ENCODE results near the gene NOX5. TPM values are rescaled to one million over a fixed set of nuclear protein-coding genes. Genes with fewer than 3 reads are reported as not detected.

Gene NOX5
- total RNA-seq, 1 donor from 2014 or later: not detected

DNA sequence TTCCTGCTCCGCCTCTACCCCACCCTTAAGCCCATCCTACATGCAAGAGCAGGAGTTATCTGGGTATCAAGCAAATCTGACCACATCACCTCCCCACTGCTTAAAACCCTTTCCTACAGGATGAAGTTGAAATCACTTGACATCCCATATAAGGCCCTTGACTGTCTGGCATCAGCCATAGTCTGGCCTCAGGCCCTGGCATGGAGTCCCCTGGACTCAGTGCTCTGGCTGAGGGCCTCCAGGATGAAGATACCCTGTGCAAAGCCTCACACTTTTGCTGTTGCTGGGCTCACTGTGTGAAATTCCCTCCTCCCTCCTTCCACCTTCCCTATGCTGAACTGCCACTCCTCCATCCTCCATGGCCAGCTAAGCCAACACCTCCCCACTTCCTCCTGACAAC is 80.8 kb downstream of the NOX5 start:
- TF ChIP-seq, protein P1, sequence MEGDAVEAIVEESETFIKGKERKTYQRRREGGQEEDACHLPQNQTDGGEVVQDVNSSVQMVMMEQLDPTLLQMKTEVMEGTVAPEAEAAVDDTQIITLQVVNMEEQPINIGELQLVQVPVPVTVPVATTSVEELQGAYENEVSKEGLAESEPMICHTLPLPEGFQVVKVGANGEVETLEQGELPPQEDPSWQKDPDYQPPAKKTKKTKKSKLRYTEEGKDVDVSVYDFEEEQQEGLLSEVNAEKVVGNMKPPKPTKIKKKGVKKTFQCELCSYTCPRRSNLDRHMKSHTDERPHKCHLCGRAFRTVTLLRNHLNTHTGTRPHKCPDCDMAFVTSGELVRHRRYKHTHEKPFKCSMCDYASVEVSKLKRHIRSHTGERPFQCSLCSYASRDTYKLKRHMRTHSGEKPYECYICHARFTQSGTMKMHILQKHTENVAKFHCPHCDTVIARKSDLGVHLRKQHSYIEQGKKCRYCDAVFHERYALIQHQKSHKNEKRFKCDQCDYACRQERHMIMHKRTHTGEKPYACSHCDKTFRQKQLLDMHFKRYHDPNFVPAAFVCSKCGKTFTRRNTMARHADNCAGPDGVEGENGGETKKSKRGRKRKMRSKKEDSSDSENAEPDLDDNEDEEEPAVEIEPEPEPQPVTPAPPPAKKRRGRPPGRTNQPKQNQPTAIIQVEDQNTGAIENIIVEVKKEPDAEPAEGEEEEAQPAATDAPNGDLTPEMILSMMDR (IDR thresholded peaks at IDR 0.05; ENCODE audit: borderline replicate concordance): no peak
- Histone ChIP-seq H3K4me3 (no peak overlapping the region), H3K9me3 (replicated peaks) (no peaks in the 10 kb centered on the region), H3K36me3 (no peaks in the 10 kb centered on the region), H3K27me3 (ENCODE audit: low read depth) (no peaks in the 10 kb centered on the region), H3K4me1 (peaks cover 27% of the 10 kb centered on the region), H3K27ac (replicated peaks) (peak overlapping the region; percentile 1)
- intact Hi-C loops (cut with micrococcal nuclease): no loop called here
- DNase-seq: peak; percentile 20

DNA sequence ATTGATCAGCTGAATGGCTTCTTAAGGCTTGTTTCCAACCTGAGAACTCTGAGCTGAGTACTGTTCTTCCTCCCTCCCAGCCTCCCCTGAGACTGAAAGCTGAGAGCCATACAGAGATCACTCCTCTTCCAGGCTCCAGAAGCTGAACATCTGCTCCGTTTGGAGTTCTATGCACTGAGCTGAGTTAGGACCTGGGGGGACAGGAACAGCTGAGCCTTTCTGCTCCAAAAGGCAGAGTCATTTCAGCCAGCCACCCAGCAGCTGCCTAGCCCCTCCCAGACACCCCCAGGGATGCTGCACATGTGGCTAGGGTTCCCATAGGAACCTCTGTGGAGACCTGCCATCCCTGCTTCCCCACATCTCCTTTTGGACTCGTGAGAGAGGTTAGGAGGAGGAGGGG is 81.7 kb downstream of the NOX5 start:
- Histone ChIP-seq H3K27ac (replicated peaks) (peak overlapping the region; percentile 38), H3K27me3 (ENCODE audit: low read depth) (no peaks in the 10 kb centered on the region), H3K4me1 (peaks cover 27% of the 10 kb centered on the region), H3K4me3 (no peak overlapping the region), H3K36me3 (no peaks in the 10 kb centered on the region), H3K9me3 (replicated peaks) (no peaks in the 10 kb centered on the region)
- peak; percentile 44 for DNase-seq
- intact Hi-C loops (cut with micrococcal nuclease): no loop called here
- TF ChIP-seq, protein P1 (IDR thresholded peaks at IDR 0.05; ENCODE audit: borderline replicate concordance): no peak

DNA sequence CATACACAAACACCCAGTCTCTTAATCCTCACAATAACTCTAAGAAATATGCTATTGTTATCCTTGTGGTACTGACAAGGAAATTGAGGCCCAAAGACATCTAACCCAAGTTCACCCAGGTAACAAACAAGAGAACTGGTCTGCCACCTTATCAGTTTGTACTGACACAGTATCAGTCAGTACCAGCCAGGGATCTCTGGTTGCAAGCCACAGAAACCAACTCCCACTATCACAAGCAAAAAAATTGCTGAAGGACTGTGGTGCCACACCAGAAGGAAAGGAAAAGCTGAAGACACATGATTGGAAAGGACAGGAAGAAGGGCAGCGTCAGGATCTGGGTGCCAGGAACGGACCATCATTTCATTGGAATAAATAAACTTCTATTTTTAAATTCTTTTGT is 82.1 kb downstream of the NOX5 start:
- TF ChIP-seq, protein P1 (IDR thresholded peaks at IDR 0.05; ENCODE audit: borderline replicate concordance): no peak
- Histone ChIP-seq H3K27ac (replicated peaks) (peak overlapping the region; percentile 38), H3K4me1 (peaks cover 27% of the 10 kb centered on the region)

DNA sequence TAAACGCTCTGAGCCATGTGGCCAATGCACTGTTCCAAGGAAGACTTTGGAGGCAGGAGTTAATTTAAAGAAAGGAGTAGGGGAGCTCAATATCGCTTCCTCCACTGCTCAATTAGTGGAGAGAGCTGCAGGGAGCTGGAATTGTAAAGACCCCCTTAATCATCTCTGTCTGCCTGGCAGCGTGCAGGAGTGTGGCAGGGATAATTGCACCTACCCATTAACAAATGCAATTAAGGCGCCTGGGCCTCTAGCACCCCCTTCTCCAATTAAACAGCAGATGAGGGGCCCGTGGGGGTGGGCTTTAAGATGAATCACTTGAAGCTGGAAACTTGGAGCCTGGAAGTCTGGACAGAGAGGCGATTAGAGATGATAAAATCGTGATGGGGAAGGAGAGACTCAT is 84.3 kb downstream of the NOX5 start:
- Histone ChIP-seq H3K9me3 (replicated peaks) (no peaks in the 10 kb centered on the region), H3K27me3 (ENCODE audit: low read depth) (no peaks in the 10 kb centered on the region), H3K4me3 (no peak overlapping the region), H3K4me1 (peaks cover 24% of the 10 kb centered on the region), H3K36me3 (no peaks in the 10 kb centered on the region), H3K27ac (replicated peaks) (no peak overlapping the region)
- TF ChIP-seq, protein P1 (IDR thresholded peaks at IDR 0.05; ENCODE audit: borderline replicate concordance): no peak
- intact Hi-C loops (cut with micrococcal nuclease): no loop called here
- no peak for DNase-seq

More for the DNA sequence above, 82.1 kb downstream of the NOX5 start:
- H3K27me3 ChIP-seq (ENCODE audit: low read depth): no peaks in the 10 kb centered on the region
- H3K9me3 ChIP-seq (replicated peaks): no peaks in the 10 kb centered on the region
- no peak for DNase-seq
- intact Hi-C loops (cut with micrococcal nuclease): no loop called here
- no peaks in the 10 kb centered on the region for H3K36me3 ChIP-seq
- no peak overlapping the region for H3K4me3 ChIP-seq

DNA sequence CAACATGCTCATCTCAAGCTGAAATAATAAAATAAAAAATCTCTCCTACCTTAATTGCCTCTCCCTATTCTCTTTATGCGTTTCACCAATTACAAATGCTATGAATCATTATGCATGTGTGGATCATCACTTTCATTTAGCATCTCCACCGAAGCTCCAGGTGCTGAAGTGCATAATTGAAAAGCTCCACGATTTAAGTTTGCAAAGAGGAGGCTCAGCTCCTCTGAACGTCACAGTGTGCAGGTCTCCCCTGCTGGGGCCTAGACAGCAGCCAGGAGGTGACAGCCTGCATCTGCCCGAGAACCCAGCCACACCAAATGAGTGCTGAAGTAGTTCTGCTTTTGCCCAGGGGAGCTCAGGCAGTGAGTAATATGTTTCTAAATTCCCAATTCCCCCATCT is 85.4 kb downstream of the NOX5 start:
- Histone ChIP-seq H3K4me1 (peaks cover 17% of the 10 kb centered on the region), H3K27me3 (ENCODE audit: low read depth) (no peaks in the 10 kb centered on the region), H3K27ac (replicated peaks) (no peak overlapping the region), H3K36me3 (no peaks in the 10 kb centered on the region), H3K9me3 (replicated peaks) (no peaks in the 10 kb centered on the region), H3K4me3 (no peak overlapping the region)
- DNase-seq: no peak
- intact Hi-C loops (cut with micrococcal nuclease): no loop called here
- TF ChIP-seq, protein P1 (IDR thresholded peaks at IDR 0.05; ENCODE audit: borderline replicate concordance): no peak

DNA sequence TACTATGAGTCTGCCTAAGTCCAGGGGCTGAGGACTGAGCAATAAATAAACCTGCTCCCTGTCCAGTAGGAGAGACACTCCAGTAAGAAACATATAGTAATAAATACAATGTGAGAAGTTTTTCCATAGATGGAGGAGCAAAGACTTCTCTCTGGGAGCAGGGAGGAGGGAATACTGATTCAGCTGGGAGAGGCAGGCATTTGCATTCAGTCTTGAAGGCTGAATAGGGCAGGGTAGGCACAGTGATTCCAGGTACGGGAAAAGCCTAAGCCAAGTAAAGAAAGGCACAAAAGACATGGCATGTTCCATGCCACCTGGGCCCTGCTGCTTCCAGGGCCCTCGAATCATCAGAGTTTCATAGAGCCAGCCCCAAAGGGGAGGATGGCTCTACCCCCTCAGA is 86.3 kb downstream of the NOX5 start:
- intact Hi-C loops (cut with micrococcal nuclease): no loop called here
- no peak overlapping the region for H3K27ac ChIP-seq (replicated peaks)
- peaks cover 8% of the 10 kb centered on the region for H3K4me1 ChIP-seq
- no peaks in the 10 kb centered on the region for H3K36me3 ChIP-seq
- no peak overlapping the region for H3K4me3 ChIP-seq
- no peaks in the 10 kb centered on the region for H3K9me3 ChIP-seq (replicated peaks)
- no peak for DNase-seq
- no peaks in the 10 kb centered on the region for H3K27me3 ChIP-seq (ENCODE audit: low read depth)
- TF ChIP-seq, protein P1 (IDR thresholded peaks at IDR 0.05; ENCODE audit: borderline replicate concordance): no peak

Data from left ventricle myocardium inferior (tissue), 1 donor.